Stimulated activated CD8-positive, alpha-beta memory T cell treated with anti-CD3 and anti-CD28 coated beads, Interleukin-2, amount 100 ng/mL, for 1 hour (primary cell): Measurements from ENCODE around the gene CPED1.
"Not testable (repeated sequence)": the region's sequence is repeated elsewhere in the genome, so short reads cannot be mapped to it uniquely, and the experiment has no call there.

Source experiments
- DNase-seq, 2 donors: peaks; one replicate each; pipeline ENCODE4 v3.0.0-alpha.2; 2020; ENCODE audit warnings: low read depth in 2 of 2

The CPED1 gene

GRCh38 chr7:121285066-121285667 is 296.7 kb downstream of the CPED1 start:
- DNase-seq = no peak

- no peak for DNase-seq
These were observed 297.7 kb downstream of the CPED1 start for GRCh38 chr7:121286186-121286585.

GRCh38 chr7:121286742-121287734 is 298.5 kb downstream of the CPED1 start:
- DNase-seq = no peak

- DNase-seq = no peak
These were observed 300.4 kb downstream of the CPED1 start for GRCh38 chr7:121288894-121289293.

GRCh38 chr7:121289930-121290329 is 301.4 kb downstream of the CPED1 start:
- not testable (repeated sequence) for DNase-seq

- no peak for DNase-seq
These were observed 306.0 kb downstream of the CPED1 start for GRCh38 chr7:121294448-121294992.

GRCh38 chr7:121297843-121298242 is 309.3 kb downstream of the CPED1 start:
- no peak for DNase-seq

- DNase-seq = no peak
These were observed 310.3 kb downstream of the CPED1 start for GRCh38 chr7:121298831-121299239.

- DNase-seq = no peak
These were observed 312.3 kb downstream of the CPED1 start for GRCh38 chr7:121300685-121301420.

GRCh38 chr7:121301446-121302213 is 313.1 kb downstream of the CPED1 start:
- DNase-seq = no peak

- DNase-seq = no peak
These were observed 313.8 kb downstream of the CPED1 start for GRCh38 chr7:121302214-121302745.

GRCh38 chr7:121303422-121304101 is 315.1 kb downstream of the CPED1 start:
- DNase-seq = no peak

GRCh38 chr7:121304102-121304658 is 315.7 kb downstream of the CPED1 start:
- DNase-seq = no peak

GRCh38 chr7:121305109-121305508 is 316.6 kb downstream of the CPED1 start:
- DNase-seq = no peak

- DNase-seq = no peak
These were observed 318.1 kb downstream of the CPED1 start for GRCh38 chr7:121306565-121306964.

- DNase-seq = no peak
These were observed 318.6 kb downstream of the CPED1 start for GRCh38 chr7:121307021-121307574.

GRCh38 chr7:121313220-121313792 is 324.8 kb downstream of the CPED1 start:
- DNase-seq = no peak

GRCh38 chr7:121313793-121314676 is 325.5 kb downstream of the CPED1 start:
- DNase-seq = no peak
